RWPE2 (cell line): ENCODE measurements around the gene TUBA1C.
"Not testable (repeated sequence)": the region's sequence is repeated elsewhere in the genome, so short reads cannot be mapped to it uniquely, and the experiment has no call there.

Experiments
- ATAC-seq: fragments of 200-7000 bp; cut with Tn5 transposase; 3 replicates; pipeline ENCODE4 v1.9.1; 2021; ENCODE audit warnings: low read depth
- DNase-seq: peaks from one replicate; pipeline ENCODE4 v3.0.0-alpha.2; 2020; ENCODE audit warnings: low spot score
- H3K27ac ChIP-seq: fragments of 450-650 bp; 2 replicates; pipeline ENCODE4 v1.5.1; 2017; ENCODE audit warnings: mild to moderate bottlenecking; ENCODE audit not compliant: poor library complexity, severe bottlenecking
- H3K27me3 ChIP-seq: fragments of 250-450 bp; sonication (Bioruptor Pico); 2 replicates; pipeline ENCODE4 v1.5.1; 2021; ENCODE audit warnings: mild to moderate bottlenecking, moderate library complexity; ENCODE audit not compliant: insufficient read depth, poor library complexity, severe bottlenecking
- H3K36me3 ChIP-seq: fragments of 250-450 bp; sonication (Bioruptor Pico); 2 replicates; pipeline ENCODE4 v1.5.1; 2020; ENCODE audit warnings: low read depth, mild to moderate bottlenecking, moderate library complexity
- H3K4me1 ChIP-seq: fragments of 250-450 bp; sonication (Bioruptor Pico); 2 replicates; pipeline ENCODE4 v1.5.1; 2021; ENCODE audit warnings: mild to moderate bottlenecking, moderate library complexity; ENCODE audit not compliant: insufficient read depth, poor library complexity, severe bottlenecking
- H3K4me3 ChIP-seq: fragments of 250-450 bp; sonication (Bioruptor Pico); 2 replicates; pipeline ENCODE4 v1.5.1; 2021; ENCODE audit warnings: mild to moderate bottlenecking, moderate library complexity; ENCODE audit not compliant: severe bottlenecking
- H3K9me3 ChIP-seq: fragments of 250-450 bp; sonication (Bioruptor Pico); 2 replicates; pipeline ENCODE4 v1.5.1; 2021; ENCODE audit warnings: mild to moderate bottlenecking, moderate library complexity; ENCODE audit not compliant: severe bottlenecking
- CTCF ChIP-seq: fragments of 450-650 bp; IDR thresholded peaks from one replicate; pipeline ENCODE4 v1.5.1; 2017; ENCODE audit warnings: mild to moderate bottlenecking, moderate library complexity; ENCODE audit not compliant: poor library complexity, severe bottlenecking

TUBA1C gene

GRCh38 chr12:49305762-49306510, 41.1 kb downstream of the TUBA1C start:
- no peaks in the 10 kb centered on the region for H3K9me3 ChIP-seq
- H3K4me1 ChIP-seq = no peaks in the 10 kb centered on the region
- no peaks in the 10 kb centered on the region for H3K36me3 ChIP-seq
- TF ChIP-seq CTCF = no peak
- no peak for DNase-seq
- no peak for ATAC-seq
- H3K4me3 ChIP-seq = no peak overlapping the region
- H3K27me3 ChIP-seq = no peaks in the 10 kb centered on the region
- H3K27ac ChIP-seq = no peak overlapping the region

GRCh38 chr12:49309386-49309785, 44.5 kb downstream of the TUBA1C start:
- Histone ChIP-seq H3K36me3 (no peaks in the 10 kb centered on the region), H3K27me3 (no peaks in the 10 kb centered on the region), H3K27ac (no peak overlapping the region), H3K4me1 (no peaks in the 10 kb centered on the region), H3K4me3 (no peak overlapping the region), H3K9me3 (no peaks in the 10 kb centered on the region)
- no peak for ATAC-seq
- TF ChIP-seq CTCF = no peak
- no peak for DNase-seq

- not testable (repeated sequence) for H3K27me3 ChIP-seq, H3K9me3 ChIP-seq, ATAC-seq, H3K4me3 ChIP-seq, H3K36me3 ChIP-seq, H3K4me1 ChIP-seq, DNase-seq, H3K27ac ChIP-seq
Observed at GRCh38 chr12:49310451-49311000, 45.6 kb downstream of the TUBA1C start.

- ATAC-seq = no peak
- TF ChIP-seq CTCF = no peak
- H3K4me3 ChIP-seq = no peak overlapping the region
Observed at GRCh38 chr12:49314811-49315210, 49.9 kb downstream of the TUBA1C start.

GRCh38 chr12:49317118-49317517, 52.2 kb downstream of the TUBA1C start:
- H3K4me1 ChIP-seq, H3K9me3 ChIP-seq, H3K27ac ChIP-seq, DNase-seq, H3K27me3 ChIP-seq, H3K4me3 ChIP-seq, H3K36me3 ChIP-seq, ATAC-seq: not testable (repeated sequence)

More at GRCh38 chr12:49314811-49315210, 49.9 kb downstream of the TUBA1C start:
- H3K9me3 ChIP-seq = no peaks in the 10 kb centered on the region
- no peaks in the 10 kb centered on the region for H3K36me3 ChIP-seq
- no peak overlapping the region for H3K27ac ChIP-seq
- H3K4me1 ChIP-seq = peaks cover 6% of the 10 kb centered on the region
- no peak for DNase-seq
- no peaks in the 10 kb centered on the region for H3K27me3 ChIP-seq

GRCh38 chr12:49320411-49321103, 55.7 kb downstream of the TUBA1C start:
- not testable (repeated sequence) for DNase-seq, H3K27me3 ChIP-seq, ATAC-seq, H3K4me1 ChIP-seq, H3K4me3 ChIP-seq, H3K9me3 ChIP-seq, H3K27ac ChIP-seq
- peaks cover 13% of the 10 kb centered on the region for H3K36me3 ChIP-seq
